ENCODE data around the gene PDZK1IP1. TPM values are rescaled to one million over a fixed set of nuclear protein-coding genes. Genes with fewer than 3 reads are reported as not detected.

PDZK1IP1 gene
- total and polyA plus RNA-seq, 4 donors = 0.75 to 2.2 (median 0.98) TPM

- TF ChIP-seq, protein P1, sequence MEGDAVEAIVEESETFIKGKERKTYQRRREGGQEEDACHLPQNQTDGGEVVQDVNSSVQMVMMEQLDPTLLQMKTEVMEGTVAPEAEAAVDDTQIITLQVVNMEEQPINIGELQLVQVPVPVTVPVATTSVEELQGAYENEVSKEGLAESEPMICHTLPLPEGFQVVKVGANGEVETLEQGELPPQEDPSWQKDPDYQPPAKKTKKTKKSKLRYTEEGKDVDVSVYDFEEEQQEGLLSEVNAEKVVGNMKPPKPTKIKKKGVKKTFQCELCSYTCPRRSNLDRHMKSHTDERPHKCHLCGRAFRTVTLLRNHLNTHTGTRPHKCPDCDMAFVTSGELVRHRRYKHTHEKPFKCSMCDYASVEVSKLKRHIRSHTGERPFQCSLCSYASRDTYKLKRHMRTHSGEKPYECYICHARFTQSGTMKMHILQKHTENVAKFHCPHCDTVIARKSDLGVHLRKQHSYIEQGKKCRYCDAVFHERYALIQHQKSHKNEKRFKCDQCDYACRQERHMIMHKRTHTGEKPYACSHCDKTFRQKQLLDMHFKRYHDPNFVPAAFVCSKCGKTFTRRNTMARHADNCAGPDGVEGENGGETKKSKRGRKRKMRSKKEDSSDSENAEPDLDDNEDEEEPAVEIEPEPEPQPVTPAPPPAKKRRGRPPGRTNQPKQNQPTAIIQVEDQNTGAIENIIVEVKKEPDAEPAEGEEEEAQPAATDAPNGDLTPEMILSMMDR (IDR thresholded peaks at IDR 0.05; ENCODE audit: low read depth, low read length, missing input control) = no peak
These were observed 20.0 kb upstream of the PDZK1IP1 start (continued) for GRCh38 chr1:47209725-47210325.

GRCh38 chr1:47209091-47209490 lies 19.3 kb upstream of the PDZK1IP1 start:
- TF ChIP-seq JUND (IDR thresholded peaks at IDR 0.05) (no peak), TAF1 (conservative IDR thresholded peaks at IDR 0.05) (no peak), HNF4G (IDR thresholded peaks at IDR 0.05) (no peak), SP1 (IDR thresholded peaks at IDR 0.05) (no peak), NR2F2 (IDR thresholded peaks at IDR 0.05) (no peak), EGR1 (IDR thresholded peaks at IDR 0.05; ENCODE audit: low read depth in 2 of 2) (no peak), FOXA1 (IDR thresholded peaks at IDR 0.05) (no peak), YY1 (IDR thresholded peaks at IDR 0.05) (no peak), RXRA (IDR thresholded peaks at IDR 0.05) (no peak), GABPA (IDR thresholded peaks at IDR 0.05 in 1 of 2, conservative IDR thresholded peaks at IDR 0.05 in 1 of 2) (no peak)
- TF ChIP-seq, protein P2, sequence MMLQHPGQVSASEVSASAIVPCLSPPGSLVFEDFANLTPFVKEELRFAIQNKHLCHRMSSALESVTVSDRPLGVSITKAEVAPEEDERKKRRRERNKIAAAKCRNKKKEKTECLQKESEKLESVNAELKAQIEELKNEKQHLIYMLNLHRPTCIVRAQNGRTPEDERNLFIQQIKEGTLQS (IDR thresholded peaks at IDR 0.05) = no peak
- TF ChIP-seq, protein P1 (IDR thresholded peaks at IDR 0.05; ENCODE audit: low read depth, low read length, missing input control) = no peak
- Histone ChIP-seq H3K36me3 (ENCODE audit: control insufficient read depth in 4 of 4, insufficient read depth in 3 of 4, low read depth in 1 of 4, low read length in 3 of 4) (no peaks in the 10 kb centered on the region), H3K4me1 (ENCODE audit: control insufficient read depth in 4 of 4, insufficient read depth in 4 of 4, low read length in 3 of 4) (no peaks in the 10 kb centered on the region), H3K9ac (ENCODE audit: low read depth in 1 of 2, low read length in 2 of 2) (no peak overlapping the region), H3K4me3 (ENCODE audit: low read depth in 1 of 3, low read length in 3 of 3) (no peak overlapping the region), H3K27me3 (ENCODE audit: control insufficient read depth in 4 of 4, insufficient read depth in 4 of 4, low read length in 3 of 4) (peaks cover 0 to 3% (median 0%) of the 10 kb centered on the region in 4 donors), H3K27ac (ENCODE audit: low read depth in 1 of 2, low read length in 2 of 2) (no peak overlapping the region), H3K9me3 (ENCODE audit: control insufficient read depth in 4 of 4, low read length in 3 of 4) (no peaks in the 10 kb centered on the region)
- no peak for DNase-seq (ENCODE audit: low spot score)
- WGBS = 64% methylated on average over 8 of the region's 8 CpGs

GRCh38 chr1:47208374-47208850 lies 18.6 kb upstream of the PDZK1IP1 start:
- TF ChIP-seq RAD21 (IDR thresholded peaks at IDR 0.05) = no peak
- no peak for TF ChIP-seq YY1 (IDR thresholded peaks at IDR 0.05)
- TF ChIP-seq TAF1 (conservative IDR thresholded peaks at IDR 0.05) = no peak
- no peak for TF ChIP-seq ZBTB33 (IDR thresholded peaks at IDR 0.05)
- TF ChIP-seq GABPA (IDR thresholded peaks at IDR 0.05 in 1 of 2, conservative IDR thresholded peaks at IDR 0.05 in 1 of 2) = no peak
- no peak for TF ChIP-seq EGR1 (IDR thresholded peaks at IDR 0.05; ENCODE audit: low read depth in 2 of 2)
- Histone ChIP-seq H3K4me3 (ENCODE audit: low read depth in 1 of 3, low read length in 3 of 3) (no peak overlapping the region), H3K27ac (ENCODE audit: low read depth in 1 of 2, low read length in 2 of 2) (no peak overlapping the region), H3K27me3 (ENCODE audit: control insufficient read depth in 4 of 4, insufficient read depth in 4 of 4, low read length in 3 of 4) (peaks cover 0 to 3% (median 0%) of the 10 kb centered on the region in 4 donors), H3K4me1 (ENCODE audit: control insufficient read depth in 4 of 4, insufficient read depth in 4 of 4, low read length in 3 of 4) (no peaks in the 10 kb centered on the region), H3K36me3 (ENCODE audit: control insufficient read depth in 4 of 4, insufficient read depth in 3 of 4, low read depth in 1 of 4, low read length in 3 of 4) (no peaks in the 10 kb centered on the region), H3K9ac (ENCODE audit: low read depth in 1 of 2, low read length in 2 of 2) (no peak overlapping the region), H3K9me3 (ENCODE audit: control insufficient read depth in 4 of 4, low read length in 3 of 4) (no peaks in the 10 kb centered on the region)
- 58% methylated on average over 11 of the region's 11 CpGs for WGBS
- DNase-seq (ENCODE audit: low spot score) = no peak
